ENCODE results near the gene RPS16.
A peak's percentile ranks its signal among the peaks of the same experiment; 100 is the strongest.

Gene RPS16

DNA sequence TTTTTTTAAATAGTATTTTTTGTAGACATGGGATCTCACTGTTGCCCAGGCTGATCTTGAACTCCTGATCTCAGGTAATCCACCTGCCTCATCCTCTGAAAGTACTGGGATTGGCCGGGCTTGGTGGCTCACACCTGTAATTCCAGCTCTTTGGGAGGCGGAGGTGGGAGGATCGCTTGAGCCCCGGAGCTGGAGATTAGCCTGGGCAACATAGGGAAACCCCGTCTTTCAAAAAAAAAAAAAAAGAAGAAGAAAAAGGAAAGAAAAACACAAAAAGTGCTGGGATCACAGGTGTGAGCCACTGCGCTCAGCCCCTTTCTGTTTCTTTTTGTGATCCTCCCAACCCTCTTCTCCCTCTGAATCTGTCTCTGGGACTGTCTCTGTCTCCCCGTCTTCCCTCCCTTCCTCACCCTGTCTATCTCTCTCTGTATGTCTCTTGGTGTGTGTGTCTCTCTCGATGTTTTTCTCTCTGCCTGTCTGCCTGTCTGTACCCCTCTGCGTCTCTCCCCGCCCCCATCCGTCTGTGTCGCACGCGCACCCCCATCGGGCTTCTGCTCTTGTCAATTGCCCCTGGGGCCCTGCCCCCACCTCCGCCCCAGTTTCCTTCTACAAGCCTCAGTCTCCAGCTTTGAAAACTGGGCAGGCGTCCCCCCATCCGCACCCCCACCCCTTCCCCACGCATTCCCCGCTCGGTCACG, 29.6 kb downstream of the RPS16 start:
- DNase-seq: no peak

DNA sequence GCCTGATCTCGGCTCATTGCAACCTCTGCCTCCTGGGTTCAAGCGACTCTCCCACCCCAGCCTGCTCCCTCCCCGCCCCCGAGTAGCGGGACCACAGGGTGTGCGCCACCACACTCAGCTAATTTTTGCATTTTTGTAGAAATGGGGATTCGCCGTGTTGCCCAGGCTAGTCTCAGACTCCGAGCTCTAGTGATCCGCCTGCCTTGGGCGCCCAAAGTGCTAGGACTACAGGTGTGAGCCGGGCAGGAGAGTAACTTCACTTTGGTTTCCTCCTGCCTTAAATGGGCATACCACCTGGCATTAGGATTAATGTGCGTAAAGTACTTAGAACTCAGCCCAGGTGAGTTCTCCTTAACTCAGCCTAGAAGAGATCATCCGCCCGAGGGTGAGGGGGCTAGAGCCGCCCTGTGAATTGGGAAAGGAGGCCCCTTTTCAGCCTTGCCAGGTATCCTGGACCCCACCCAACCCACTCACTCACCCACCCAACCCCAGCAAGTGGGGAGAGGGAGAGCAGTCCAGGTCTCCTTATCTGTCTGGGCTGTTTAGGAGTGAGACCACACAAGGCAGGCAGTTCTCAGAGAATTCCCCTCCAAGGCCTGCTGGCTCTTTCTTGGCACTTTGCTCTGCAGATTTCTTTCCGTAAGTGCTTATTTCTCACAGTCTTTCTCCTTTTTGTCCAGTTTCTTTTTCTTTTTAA, 30.3 kb downstream of the RPS16 start:
- DNase-seq: no peak

DNA sequence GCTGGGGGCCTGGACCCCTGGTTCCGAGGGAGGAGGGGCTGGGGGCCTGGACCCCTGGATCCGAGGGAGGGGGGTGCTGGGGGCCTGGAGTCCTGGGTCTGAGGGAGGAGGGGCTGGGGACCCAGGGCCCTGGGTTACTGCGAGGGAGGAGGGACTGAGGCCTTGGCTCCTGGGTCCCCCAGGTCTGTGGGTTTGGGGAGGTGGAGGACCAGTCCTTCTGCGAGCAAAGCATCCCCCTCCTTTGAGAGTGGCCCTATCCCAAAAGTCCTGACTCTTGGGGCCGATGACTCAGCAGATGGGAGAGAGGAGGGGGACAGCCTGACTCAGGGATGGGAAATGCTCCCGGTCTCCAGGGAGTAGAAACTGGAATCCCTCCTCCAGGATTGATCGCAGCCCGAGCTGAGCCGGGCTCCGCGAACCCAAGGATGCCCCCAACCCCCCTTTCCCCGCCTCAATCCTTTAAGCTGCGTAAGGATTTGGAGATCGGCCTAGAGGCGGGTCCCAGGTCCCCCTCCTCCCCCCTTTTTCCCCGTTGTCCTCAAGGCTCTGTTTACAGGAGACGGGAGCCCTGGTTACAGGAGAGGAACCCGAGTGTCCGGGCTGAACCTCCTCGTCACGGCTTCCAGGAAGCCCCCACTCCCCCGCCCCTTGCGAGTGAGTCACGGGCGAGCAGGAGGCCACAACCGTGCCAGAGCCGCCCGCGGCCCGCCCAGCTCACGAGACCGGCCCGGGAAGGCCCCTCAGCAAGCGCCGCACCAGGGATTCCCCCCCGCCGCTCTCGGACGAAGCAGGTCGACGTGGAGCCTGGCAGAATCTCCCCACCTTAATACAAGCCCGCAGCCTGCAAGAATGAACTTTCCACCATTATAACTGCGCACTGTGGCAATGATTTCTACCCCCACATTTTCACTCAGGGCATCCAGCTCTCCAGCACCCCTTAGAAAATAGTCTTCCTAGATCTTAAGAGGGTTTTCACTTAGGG, 32.1 kb downstream of the RPS16 start:
- no peak for DNase-seq

DNA sequence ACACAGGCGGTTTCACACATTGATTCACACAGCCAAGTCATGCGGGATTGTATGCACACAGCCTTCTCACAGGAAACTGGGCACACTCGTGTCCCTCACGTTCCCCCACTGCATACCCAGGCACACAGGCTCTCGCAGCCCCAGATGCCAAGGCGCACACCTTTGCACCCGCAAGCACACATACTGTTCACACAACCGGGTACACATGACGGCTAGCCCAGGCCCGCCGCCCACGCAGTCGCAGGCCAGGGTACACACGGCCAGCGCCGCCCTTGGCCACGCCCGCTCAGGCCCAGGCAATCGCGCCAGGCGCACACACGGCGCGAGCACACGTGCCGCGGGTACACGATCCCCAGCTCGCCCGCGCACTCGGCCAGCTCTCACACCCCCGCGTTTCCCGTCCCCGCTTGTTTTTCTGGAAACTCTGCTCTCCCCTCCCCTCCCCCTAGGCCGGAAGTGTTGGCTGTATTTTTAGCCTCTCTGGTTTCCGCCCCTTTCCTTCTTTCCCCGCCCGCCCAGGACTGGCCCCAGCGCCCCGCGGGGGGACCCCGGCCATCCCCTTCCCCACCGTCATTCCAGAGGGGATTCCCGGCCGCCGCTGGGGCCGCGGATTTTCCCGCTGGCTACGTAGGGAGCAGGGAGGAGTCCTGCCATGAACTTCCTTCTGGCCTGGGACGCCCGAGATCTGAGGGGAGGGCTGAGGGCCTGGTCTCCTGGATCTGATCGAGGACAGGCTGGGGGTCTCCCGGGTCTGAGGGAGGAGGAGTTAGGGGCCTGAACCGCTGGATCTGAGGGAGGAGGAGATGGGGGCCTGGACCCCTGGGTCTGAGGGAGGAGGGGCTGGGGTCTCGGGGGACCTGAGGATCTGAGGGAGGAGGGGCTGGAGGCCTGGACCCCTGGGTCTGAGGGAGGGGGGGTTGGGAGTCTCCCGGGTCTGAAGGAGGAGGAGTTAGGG, 33.1 kb downstream of the RPS16 start:
- DNase-seq: peak; percentile 25 to 49

DNA sequence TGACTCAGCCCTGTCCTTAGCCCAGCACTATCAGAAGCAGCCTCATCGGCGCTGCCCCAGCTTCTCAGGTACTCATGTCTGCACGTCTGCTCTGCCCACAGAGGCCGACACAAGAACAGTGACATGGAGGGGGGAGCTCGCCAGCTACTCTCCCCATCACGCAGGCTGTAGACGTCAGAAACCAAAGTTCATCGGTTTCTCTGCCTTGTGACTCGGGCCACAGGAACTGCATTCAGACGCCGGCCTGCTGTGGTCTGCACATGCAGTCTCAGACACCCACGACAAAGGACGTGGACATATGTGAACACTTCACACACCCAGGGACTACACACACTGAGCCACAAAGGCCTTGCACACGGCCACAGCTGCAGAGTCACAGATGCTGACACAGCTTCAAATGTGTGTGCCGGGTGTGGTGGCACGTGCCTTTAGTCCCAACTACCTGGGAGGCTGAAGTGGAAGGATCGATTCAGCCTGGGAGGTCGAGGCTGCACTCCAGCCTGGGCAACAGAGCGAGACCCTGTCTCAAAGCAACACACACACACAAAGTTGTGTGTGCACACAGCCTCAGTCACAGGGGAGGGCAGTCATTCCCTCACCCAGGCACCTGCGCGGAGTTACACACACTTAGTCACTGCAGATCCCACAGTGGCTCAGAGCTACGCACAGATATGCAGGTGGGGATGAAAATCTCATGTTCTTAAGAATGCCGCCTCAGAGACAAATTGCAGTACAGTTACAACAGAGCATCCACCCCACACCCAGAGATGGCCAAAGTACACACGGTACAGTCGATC, 34.0 kb downstream of the RPS16 start:
- no peak for DNase-seq

DNA sequence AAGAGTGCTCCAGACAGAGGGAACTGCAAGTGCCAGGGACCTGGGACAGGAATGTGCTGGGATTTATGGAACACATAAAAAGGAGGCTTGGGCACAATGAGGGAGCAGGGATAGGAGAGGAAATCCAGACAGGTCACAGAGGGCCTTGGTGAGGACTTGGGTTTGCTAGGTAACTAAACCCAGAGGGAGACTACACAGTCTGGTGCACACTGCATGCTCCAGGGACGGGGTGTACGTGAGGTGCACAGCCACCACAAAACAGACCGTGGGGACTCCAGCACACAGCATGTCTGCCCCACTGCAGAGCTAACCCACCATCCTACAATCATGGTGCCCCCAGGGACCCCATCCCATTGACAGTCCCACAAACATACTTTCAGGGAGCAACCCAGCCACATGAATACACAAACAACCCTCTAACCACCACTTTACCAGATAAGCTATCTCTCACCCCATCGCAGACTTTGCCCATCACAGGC, 34.6 kb downstream of the RPS16 start:
- DNase-seq: no peak

DNA sequence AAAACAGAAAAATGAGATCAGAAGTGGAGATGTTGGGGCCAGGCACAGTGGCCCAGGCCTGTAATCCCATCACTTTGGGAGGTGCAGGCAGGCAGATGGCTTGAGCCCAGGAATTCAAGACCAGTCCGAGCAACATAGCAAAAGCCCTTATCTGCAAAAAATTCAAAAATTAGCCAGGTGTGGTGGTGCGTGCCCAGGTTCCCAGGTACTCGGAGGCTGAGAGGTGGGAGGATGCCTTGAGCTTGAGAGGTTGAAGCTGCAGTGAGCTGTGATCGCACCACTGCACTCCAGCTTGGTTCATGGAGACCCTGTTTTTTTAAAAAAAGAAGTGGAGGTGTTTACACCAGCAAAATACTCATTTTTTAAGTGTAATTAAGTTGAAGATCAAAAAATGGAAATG, 35.7 kb downstream of the RPS16 start:
- no peak for DNase-seq

DNA sequence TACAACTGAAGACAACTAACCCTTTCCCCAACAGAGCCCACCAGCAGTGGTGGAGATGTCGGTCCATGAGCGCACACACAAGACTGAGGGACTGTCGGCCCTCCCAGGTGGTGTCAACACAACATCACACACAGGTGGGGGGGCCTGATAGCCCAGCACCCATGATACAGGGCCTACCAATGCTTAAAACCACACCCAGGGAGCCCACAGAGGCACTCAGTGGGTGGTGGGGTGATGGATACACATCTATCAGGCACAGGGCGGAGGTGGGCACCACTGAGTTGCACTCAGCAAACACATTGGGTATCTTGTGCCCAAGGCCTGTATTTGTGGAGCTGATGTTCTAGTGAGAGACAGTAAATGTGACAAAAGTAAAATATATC, 36.1 kb downstream of the RPS16 start:
- DNase-seq: no peak

DNA sequence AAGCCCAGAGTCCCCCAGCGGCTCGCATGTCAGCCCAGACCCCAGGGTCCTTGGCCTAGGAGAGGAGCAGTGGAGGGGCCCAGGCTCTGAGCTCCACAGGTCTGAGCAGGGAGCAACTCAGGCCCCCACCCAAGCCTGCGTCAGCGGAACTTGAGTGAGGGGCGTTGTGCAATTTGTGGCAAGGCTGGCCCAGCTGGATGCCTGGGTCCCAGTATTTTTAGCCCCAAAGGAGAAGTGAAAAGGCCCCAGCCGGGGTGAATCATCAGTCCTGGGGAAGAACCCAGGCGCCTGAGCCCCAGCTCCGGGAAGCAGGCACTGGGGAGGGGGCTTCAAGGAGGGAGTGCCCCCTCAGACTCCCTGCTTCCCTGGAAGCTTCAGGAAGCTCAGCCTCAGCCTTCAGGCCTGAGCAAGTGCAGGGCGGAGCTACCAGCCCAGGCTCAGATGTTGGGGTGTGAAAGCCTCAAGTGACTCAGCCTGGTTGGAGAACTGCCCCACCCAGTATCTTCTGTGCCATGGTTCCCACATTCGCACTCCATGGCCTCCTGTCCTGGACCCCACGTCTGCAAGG, 37.4 kb downstream of the RPS16 start:
- no peak for DNase-seq

DNA sequence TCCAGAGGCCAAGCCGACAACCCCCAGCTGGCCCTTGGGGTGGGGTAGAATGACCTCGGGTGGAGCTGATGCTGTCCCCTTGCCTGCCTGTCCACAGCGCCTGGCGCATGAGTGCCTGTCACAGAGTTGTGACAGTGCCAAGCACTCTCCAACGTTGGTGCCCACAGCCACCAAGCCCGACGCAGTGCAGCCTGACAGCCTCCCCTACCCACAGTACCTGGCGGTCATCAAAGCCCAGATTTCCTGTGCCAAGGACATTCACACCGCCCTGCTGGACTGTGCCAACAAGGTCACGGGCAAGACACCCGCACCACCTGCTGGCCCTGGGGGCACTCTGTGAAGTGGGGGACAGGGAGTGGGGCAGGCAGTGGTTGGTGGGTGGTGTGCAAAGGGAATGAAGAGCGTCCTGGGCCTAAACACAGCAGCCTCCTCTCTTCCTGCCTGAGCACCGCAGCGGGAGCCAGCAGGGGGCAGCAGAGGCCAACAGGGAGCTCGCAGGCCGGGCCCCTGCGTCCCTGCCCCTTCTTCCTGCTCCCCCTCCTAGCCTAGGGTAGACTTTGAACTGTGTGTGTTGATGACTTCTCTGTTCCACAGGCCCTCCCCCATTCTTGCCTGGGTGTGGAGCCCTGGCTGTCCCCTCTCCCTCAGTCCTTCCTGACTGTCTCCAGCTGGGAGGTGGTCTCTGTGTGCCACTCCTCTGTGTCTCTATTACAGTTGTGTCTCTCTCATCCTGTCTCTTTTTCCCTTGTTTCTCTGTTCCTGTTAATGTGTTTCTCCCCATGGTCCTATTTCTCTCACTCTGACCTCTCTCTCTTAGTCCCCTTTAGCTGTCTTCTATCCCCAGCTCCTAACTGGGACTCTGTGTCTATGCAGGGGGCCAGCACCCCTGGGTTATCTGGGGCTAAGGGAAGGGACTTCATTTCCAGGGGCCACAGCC, 38.1 kb downstream of the RPS16 start:
- DNase-seq: peak; percentile 63 to 65

DNA sequence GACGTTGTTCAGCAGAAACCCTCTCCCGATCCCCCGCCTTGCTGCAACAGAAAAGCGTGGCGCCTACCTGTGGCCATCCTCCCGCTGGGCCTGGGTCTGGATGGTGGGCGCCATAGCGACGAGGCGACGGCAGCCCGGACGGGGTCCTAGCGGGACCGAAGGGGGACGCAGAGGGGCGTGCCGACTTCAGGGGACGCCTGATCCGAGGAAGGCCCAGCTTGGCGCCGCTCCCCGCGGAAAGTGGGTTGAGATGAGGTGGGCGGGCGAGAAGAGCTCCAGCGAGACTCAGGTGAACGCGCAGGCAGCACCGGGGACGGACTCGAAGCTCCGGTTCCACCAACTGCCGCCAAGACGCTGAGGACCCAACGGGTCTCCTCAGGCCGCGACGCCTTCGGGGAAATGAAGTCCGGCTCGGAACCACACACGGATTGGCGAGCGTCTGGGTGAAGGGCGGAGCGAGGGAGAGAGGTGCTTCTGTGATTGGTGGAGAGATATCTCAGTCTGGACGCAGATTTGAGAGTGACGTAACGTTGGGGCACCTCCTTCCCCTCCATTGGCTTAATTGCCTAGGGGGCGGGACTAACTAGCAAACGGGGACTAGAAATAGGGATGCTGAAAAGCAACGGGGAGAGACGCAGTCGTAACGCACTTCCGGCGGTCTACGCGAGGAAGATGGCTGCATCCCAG, 44.9 kb downstream of the RPS16 start, which contains the start of the genes MED29 and PAF1:
MED29 (plus strand) TSS at position 628 of the 687 bp plus-strand sequence; CDS start at position 673, 45 bp downstream.
PAF1 (minus strand) TSS at position 356 of the 687 bp plus-strand sequence; CDS start at position 114, 242 bp downstream.
- peak; percentile 100 for DNase-seq

DNA sequence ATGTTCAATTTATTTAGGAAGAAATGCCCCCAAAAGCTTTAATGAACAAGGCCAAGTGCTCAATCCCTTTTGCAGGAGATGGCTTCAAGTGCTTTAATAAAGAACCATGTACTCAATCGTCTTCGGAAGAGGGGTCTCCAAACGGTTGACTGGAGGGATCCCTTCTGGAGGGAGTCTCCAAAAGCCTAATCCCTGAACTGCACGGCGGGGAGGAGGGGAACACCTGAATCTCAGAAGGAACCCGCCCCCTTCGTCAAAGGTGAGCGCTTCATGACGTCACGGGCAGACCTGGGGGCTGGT, 45.3 kb downstream of the RPS16 start:
- no peak for DNase-seq

DNA sequence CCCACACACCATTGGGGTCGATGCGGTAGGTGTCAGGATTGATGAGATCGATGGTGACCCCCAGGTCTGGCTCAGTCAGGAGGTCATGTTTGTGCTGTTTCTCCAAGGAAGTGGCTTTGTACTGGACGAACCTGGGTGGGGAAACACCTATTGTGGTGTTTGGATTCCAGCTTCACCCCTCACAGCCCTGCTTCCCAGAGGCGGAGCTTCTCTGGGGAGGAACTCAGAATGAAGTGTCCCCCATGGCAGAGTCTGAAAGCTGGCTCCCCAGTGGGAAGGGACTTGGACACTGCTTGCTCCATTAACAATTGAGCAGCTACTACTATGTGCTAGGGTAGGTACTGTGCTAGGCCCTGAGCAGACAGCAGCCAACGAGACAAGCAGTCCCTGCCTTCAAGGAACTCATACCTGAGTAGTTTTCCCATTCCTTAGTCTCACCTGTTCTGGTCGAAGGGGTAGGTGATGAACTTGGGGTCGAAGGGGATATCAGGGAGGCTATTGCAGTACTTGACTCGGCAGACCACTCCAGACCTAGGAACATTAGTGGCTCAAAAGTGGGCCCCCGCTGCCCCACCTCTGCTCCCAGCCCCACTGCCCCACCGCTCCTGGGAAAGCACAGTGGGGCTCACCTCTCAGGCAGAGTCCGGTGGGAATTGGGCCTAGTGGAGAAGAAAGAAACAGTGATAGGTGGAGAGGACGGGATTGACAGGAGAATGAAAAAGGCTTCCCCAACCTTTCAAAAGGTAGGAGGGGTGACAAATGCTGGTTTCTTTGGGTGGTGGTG, 45.9 kb downstream of the RPS16 start:
- DNase-seq: no peak

DNA sequence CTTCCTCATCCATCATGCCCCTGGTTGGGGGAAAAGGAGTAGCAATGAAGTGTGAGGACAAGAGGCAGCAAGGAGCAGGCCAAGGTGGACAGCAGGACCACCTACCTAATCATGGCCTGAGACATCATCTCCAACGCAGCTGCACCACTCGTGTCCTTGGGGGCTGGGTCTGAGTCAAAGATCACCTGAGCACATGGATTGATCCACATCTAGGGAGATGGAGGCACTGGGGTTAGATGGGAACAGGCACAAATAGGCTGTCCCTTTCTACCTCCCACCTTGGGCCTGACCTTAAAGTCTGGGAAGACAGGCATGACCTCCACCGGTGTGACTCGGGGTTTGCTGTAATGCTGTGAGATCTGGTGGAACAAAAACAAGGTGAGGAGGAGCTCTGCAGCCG, 47.1 kb downstream of the RPS16 start:
- no peak for DNase-seq

DNA sequence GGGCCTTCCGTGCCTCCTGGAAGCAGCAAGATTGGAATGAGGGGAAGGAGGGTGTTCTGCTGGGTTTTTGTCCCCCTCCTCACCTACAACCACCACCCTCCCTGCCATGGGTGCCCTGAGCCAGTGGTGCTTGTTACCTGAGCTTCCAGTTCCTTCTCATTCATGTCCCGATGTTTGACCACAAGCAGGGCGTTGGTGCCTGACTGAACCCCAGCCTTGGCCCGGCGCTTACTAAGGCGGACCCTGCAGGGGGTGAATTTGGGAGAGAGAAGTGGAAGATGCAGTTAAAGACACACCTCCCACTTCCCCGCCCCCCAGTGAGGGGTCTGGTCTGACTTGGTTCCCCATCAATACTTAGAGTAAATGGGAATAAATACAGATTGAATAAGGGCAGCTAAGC, 49.2 kb downstream of the RPS16 start:
- DNase-seq: no peak

DNA sequence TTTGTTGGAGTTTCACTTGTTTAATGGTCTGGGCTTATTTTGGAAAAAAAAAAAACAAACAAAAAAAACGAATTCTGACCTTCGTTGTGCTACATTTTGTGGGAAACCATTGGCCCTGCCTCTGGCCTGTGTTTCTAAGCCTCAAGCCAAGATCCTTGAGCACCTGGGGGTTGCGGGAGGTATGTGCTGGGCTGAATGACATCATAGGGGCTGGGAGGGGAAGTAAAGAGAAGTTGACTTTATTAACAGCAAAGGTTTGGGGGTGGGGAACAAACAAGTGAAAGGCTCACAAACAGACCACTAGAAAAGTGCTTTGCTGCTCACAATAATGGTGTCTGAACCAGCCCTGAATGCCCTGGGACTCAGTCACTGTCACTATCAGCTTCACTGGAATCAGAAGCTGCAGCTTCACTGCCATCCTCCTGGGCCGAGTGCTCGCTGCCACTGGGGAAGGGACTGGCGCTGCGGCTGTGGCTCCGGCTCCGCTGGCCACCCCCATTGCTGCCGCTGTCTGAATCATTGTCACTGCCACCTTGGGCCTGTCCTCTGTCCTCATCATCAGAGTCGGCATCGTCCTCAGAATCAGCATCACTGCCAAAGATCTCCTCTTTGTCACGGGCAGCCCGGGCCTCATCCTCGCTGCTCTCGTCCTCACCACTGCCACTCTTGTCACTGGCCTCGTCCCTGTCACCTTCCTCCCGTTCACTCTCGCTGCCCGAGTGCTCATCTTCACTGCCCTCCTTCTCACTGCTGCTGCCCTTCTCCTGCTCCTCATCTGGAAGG, 49.9 kb downstream of the RPS16 start:
- DNase-seq: no peak

DNA sequence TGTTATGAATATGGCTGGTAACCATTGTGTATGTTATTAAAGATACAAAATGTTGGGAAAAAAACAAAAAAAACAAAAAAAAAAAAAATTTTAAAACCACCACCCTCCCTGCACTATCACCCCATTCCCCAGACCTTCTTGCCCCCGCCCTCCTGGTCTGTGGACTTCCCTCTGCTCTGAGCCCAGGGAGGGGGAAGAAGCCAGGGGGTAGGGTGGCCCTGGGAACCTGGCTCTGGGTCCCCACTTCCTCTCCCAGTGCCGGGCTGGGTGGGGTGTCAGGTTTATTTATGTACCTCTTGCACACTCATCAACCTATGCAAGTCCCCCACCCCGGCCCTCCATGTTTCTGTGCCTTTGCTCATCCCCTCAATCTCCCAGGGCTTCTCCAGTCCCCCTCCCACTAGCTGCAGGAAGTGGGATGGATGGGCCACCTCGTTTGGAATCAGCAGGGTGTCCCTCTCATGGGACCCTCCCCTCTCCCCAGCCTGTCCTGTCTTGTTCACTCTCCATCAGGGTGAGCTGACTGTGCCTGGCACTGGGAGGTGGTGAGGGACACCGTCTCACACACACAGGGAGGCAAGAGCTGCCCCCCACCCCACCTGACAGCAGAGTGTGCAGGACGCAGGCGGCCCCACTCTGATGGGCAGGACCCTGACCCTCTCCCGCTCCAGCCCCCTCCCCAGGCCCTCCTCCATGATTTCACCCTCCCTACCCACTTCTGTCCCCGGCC, 50.7 kb downstream of the RPS16 start:
- DNase-seq: no peak

Measured in NCI-H1930 (cell line).